ENCODE measurements around the gene DLEU7. TPM values are rescaled to one million over a fixed set of nuclear protein-coding genes. Genes with fewer than 3 reads are reported as not detected.

Gene DLEU7
- total and polyA plus RNA-seq, 9 of the 15 experiments (the other 6 are each of a cell fraction or from before 2014, with no cell fraction given), result 0.03 to 0.06 TPM; not detected in 7

- Histone ChIP-seq H3K9me1 (ENCODE audit: control insufficient read depth, insufficient read depth, low read length) (no peaks in the 10 kb centered on the region), H3K9ac (ENCODE audit: insufficient read depth in 1 of 2, low read depth in 2 of 2, low read length in 2 of 2) (no peak overlapping the region), H3K79me2 (ENCODE audit: control insufficient read depth, insufficient read depth, low read length) (no peaks in the 10 kb centered on the region), H3K36me3 (ENCODE audit: control insufficient read depth, insufficient read depth, low read length) (no peaks in the 10 kb centered on the region), H3K27ac (ENCODE audit: extremely low read depth, low read depth, low read length) (no peak overlapping the region), H3K4me1 (replicated peaks in 1 of 2; ENCODE audit: control insufficient read depth in 2 of 2, insufficient read depth in 2 of 2, low read length in 2 of 2) (no peaks in the 10 kb centered on the region), H2AFZ (ENCODE audit: low read depth, low read length) (no peak overlapping the region), H3K4me3 (no peak overlapping the region), H3K4me2 (ENCODE audit: insufficient read depth, low read length) (no peak overlapping the region), H4K20me1 (replicated peaks; ENCODE audit: control insufficient read depth, insufficient read depth, low read length) (no peaks in the 10 kb centered on the region), H3K27me3 (ENCODE audit: control insufficient read depth in 2 of 2, insufficient read depth in 2 of 2, low read length in 2 of 2) (peaks cover 3 to 8% of the 10 kb centered on the region in 2 experiments; a peak in 3 of 5 replicates), H3K9me3 (replicated peaks; ENCODE audit: control insufficient read depth, insufficient read depth, low read depth, low read length) (no peaks in the 10 kb centered on the region)
- in situ Hi-C loops (cut with MboI) (no loop called here), intact Hi-C loops (cut with micrococcal nuclease) (no loop called here)
- no TSS peak for BruUV-seq (replicated peaks)
- FAIRE-seq (no peak), DNase-seq (ENCODE audit: extremely low read depth in 1 of 4, low spot score in 3 of 4) (no peak), ATAC-seq (no peak)
- no peak for TF ChIP-seq CHCHD3 (CRISPR knock-in tag; IDR thresholded peaks at IDR 0.05)
- TF ChIP-seq GTF3C2 (IDR thresholded peaks at IDR 0.05; ENCODE audit: borderline replicate concordance, extremely low read depth, insufficient read length), result no peak
- TF ChIP-seq MTA2 (IDR thresholded peaks at IDR 0.05; ENCODE audit: low read depth), result no peak
- no peak for TF ChIP-seq CHD2 (IDR thresholded peaks at IDR 0.05; ENCODE audit: low read depth, low read length)
- no peak for TF ChIP-seq TBL1XR1 (IDR thresholded peaks at IDR 0.05; ENCODE audit: low read length in 2 of 2)
- TF ChIP-seq ZC3H11A (IDR thresholded peaks at IDR 0.05; ENCODE audit: low read depth, low read length), result no peak
- no peak for TF ChIP-seq ZNF184 (CRISPR knock-in tag; IDR thresholded peaks at IDR 0.05)
- TF ChIP-seq ELF4 (CRISPR knock-in tag; IDR thresholded peaks at IDR 0.05), result no peak
- TF ChIP-seq SIN3B (IDR thresholded peaks at IDR 0.05; ENCODE audit: low read depth), result no peak
- TF ChIP-seq ZNF124 (CRISPR knock-in tag; IDR thresholded peaks at IDR 0.05), result no peak
- TF ChIP-seq GTF2A2 (tag; IDR thresholded peaks at IDR 0.05), result no peak
- TF ChIP-seq POLR3A (IDR thresholded peaks at IDR 0.05; ENCODE audit: borderline replicate concordance, extremely low read depth, insufficient read depth, insufficient read length), result no peak
- TF ChIP-seq NCOA2 (IDR thresholded peaks at IDR 0.05; ENCODE audit: partially characterized antibody in 2 of 2), result no peak
- no peak for TF ChIP-seq LCOR (CRISPR knock-in tag; IDR thresholded peaks at IDR 0.05)
- 0% methylated on average over 7 of the region's 8 CpGs for WGBS (ENCODE audit: insufficient coverage, low coverage, missing lambda C conversion rate)
- ChIA-PET POLR2A (no interaction called here), CTCF (ENCODE audit: low intra/inter-chr PET ratio) (no interaction called here)
These were observed 4.8 kb downstream of the DLEU7 start for GRCh38 chr13:50838701-50839100.

All from K562 (cell line).